ENCODE results near the gene PKM. TPM values are rescaled to one million over a fixed set of nuclear protein-coding genes. Genes with fewer than 3 reads are reported as not detected.
"Not testable (repeated sequence)": the region's sequence is repeated elsewhere in the genome, so short reads cannot be mapped to it uniquely, and the experiment has no call there.

Gene PKM
- total and polyA plus RNA-seq, 4 donors: 12.9 to 61.2 (median 29.7) TPM

GRCh38 chr15:72276326-72276700 is 45.3 kb upstream of the PKM start:
- Histone ChIP-seq H3K27ac (ENCODE audit: low read depth in 1 of 2, low read length in 2 of 2) (no peak overlapping the region), H3K27me3 (ENCODE audit: control insufficient read depth in 4 of 4, insufficient read depth in 4 of 4, low read length in 3 of 4) (no peaks in the 10 kb centered on the region), H3K36me3 (ENCODE audit: control insufficient read depth in 4 of 4, insufficient read depth in 3 of 4, low read depth in 1 of 4, low read length in 3 of 4) (no peaks in the 10 kb centered on the region), H3K9ac (ENCODE audit: low read depth in 1 of 2, low read length in 2 of 2) (no peak overlapping the region), H3K9me3 (ENCODE audit: control insufficient read depth in 4 of 4, low read length in 3 of 4) (no peaks in the 10 kb centered on the region), H3K4me3 (ENCODE audit: low read depth in 1 of 3, low read length in 3 of 3) (no peak overlapping the region), H3K4me1 (ENCODE audit: control insufficient read depth in 4 of 4, insufficient read depth in 4 of 4, low read length in 3 of 4) (peaks cover 0 to 14% (median 9%) of the 10 kb centered on the region in 4 donors)
- TF ChIP-seq FOXA1 (IDR thresholded peaks at IDR 0.05): no peak
- no peak for TF ChIP-seq YY1 (IDR thresholded peaks at IDR 0.05)
- TF ChIP-seq HNF4G (IDR thresholded peaks at IDR 0.05): no peak
- no peak for TF ChIP-seq SP1 (IDR thresholded peaks at IDR 0.05)
- no peak for TF ChIP-seq REST (IDR thresholded peaks at IDR 0.05)
- no peak for TF ChIP-seq TAF1 (conservative IDR thresholded peaks at IDR 0.05)
- no peak for TF ChIP-seq HNF4A (conservative IDR thresholded peaks at IDR 0.05)
- TF ChIP-seq GABPA (IDR thresholded peaks at IDR 0.05 in 1 of 2, conservative IDR thresholded peaks at IDR 0.05 in 1 of 2): no peak
- no peak for TF ChIP-seq NR2F2 (IDR thresholded peaks at IDR 0.05)
- no peak for TF ChIP-seq RAD21 (IDR thresholded peaks at IDR 0.05)
- TF ChIP-seq ZBTB33 (IDR thresholded peaks at IDR 0.05): no peak
- no peak for TF ChIP-seq CTCF (IDR thresholded peaks at IDR 0.05; ENCODE audit: low read depth, low read length, missing input control)
- TF ChIP-seq JUND (IDR thresholded peaks at IDR 0.05): no peak
- TF ChIP-seq MAX (IDR thresholded peaks at IDR 0.05): no peak
- no peak for TF ChIP-seq RXRA (IDR thresholded peaks at IDR 0.05)
- no peak for TF ChIP-seq EGR1 (IDR thresholded peaks at IDR 0.05; ENCODE audit: low read depth in 2 of 2)
- no peak for TF ChIP-seq FOXA2 (IDR thresholded peaks at IDR 0.05)
- no peak for TF ChIP-seq ATF3 (IDR thresholded peaks at IDR 0.05)
- no peak for DNase-seq (ENCODE audit: low spot score)

GRCh38 chr15:72275635-72276325 is 44.8 kb upstream of the PKM start:
- not testable (repeated sequence) for H3K4me3 ChIP-seq (ENCODE audit: low read depth in 1 of 3, low read length in 3 of 3); DNase-seq (ENCODE audit: low spot score); H3K36me3 ChIP-seq (ENCODE audit: control insufficient read depth in 4 of 4, insufficient read depth in 3 of 4, low read depth in 1 of 4, low read length in 3 of 4); H3K9me3 ChIP-seq (ENCODE audit: control insufficient read depth in 4 of 4, low read length in 3 of 4); H3K27me3 ChIP-seq (ENCODE audit: control insufficient read depth in 4 of 4, insufficient read depth in 4 of 4, low read length in 3 of 4); H3K9ac ChIP-seq (ENCODE audit: low read depth in 1 of 2, low read length in 2 of 2); H3K4me1 ChIP-seq (ENCODE audit: control insufficient read depth in 4 of 4, insufficient read depth in 4 of 4, low read length in 3 of 4); H3K27ac ChIP-seq (ENCODE audit: low read depth in 1 of 2, low read length in 2 of 2)
